HL-60 (cell line): Measurements from ENCODE around the gene ANTXR1.

Source experiments
- DNase-seq, 2 experiments: peaks; one replicate each; pipeline ENCODE4 v3.0.0-alpha.2; 2010 to 2020; ENCODE audit warnings: low read depth in 1 of 2, low spot score in 1 of 2
- H3K27ac ChIP-seq: fragments of 250-450 bp; sonication (Bioruptor Pico); replicated peaks from 2 replicates; pipeline ENCODE4 v1.5.1; 2020; ENCODE audit warnings: mild to moderate bottlenecking, moderate library complexity
- H3K27me3 ChIP-seq: fragments of 250-450 bp; sonication (Bioruptor Pico); 2 replicates; pipeline ENCODE4 v1.5.1; 2021; ENCODE audit warnings: mild to moderate bottlenecking, moderate library complexity; ENCODE audit not compliant: insufficient read depth, poor library complexity, severe bottlenecking
- H3K4me3 ChIP-seq: replicated peaks from 2 replicates; pipeline ENCODE4 v1.5.1; 2011; ENCODE audit warnings: mild to moderate bottlenecking, control low read depth, low read length; ENCODE audit not compliant: insufficient read depth
- CTCF ChIP-seq: IDR thresholded peaks from one replicate; pipeline ENCODE4 v1.5.1; 2011; ENCODE audit warnings: low read length, control low read depth, inconsistent platforms; ENCODE audit not compliant: insufficient read depth
- GABPA ChIP-seq: IDR thresholded peaks from 2 replicates; pipeline ENCODE4 v1.6.1; 2012; ENCODE audit warnings: low read depth
- POLR2AphosphoS5 ChIP-seq: IDR thresholded peaks from 2 replicates; pipeline ENCODE4 v1.6.1; 2012; ENCODE audit warnings: low read depth
- REST ChIP-seq: IDR thresholded peaks from 2 replicates; pipeline ENCODE4 v1.6.1; 2012; ENCODE audit warnings: low read depth; ENCODE audit not compliant: insufficient replicate concordance
- SPI1 ChIP-seq: IDR thresholded peaks from 2 replicates; pipeline ENCODE4 v1.6.1; 2012; ENCODE audit warnings: low read depth, mild to moderate bottlenecking, borderline replicate concordance

The ANTXR1 gene

GRCh38 chr2:69050802-69051201, 37.8 kb downstream of the ANTXR1 start:
- H3K4me3 ChIP-seq, result no peak overlapping the region
- no peak for DNase-seq
- H3K27me3 ChIP-seq, result no peaks in the 10 kb centered on the region
- TF ChIP-seq POLR2AphosphoS5 (no peak), CTCF (no peak), REST (no peak)
- H3K27ac ChIP-seq, result no peak overlapping the region

- TF ChIP-seq SPI1 (no peak), REST (no peak), GABPA (no peak), CTCF (no peak), POLR2AphosphoS5 (no peak)
- H3K4me3 ChIP-seq, result no peak overlapping the region
- no peak for DNase-seq
- no peaks in the 10 kb centered on the region for H3K27me3 ChIP-seq
- no peak overlapping the region for H3K27ac ChIP-seq
These were observed 40.5 kb downstream of the ANTXR1 start for GRCh38 chr2:69053416-69053965.

GRCh38 chr2:69054431-69054830, 41.5 kb downstream of the ANTXR1 start:
- Histone ChIP-seq H3K27me3 (no peaks in the 10 kb centered on the region), H3K27ac (no peak overlapping the region), H3K4me3 (no peak overlapping the region)
- DNase-seq, result no peak
- TF ChIP-seq REST (no peak), SPI1 (no peak), POLR2AphosphoS5 (no peak), GABPA (no peak), CTCF (no peak)
